ENCODE data around the gene PHLDA2. TPM values are rescaled to one million over a fixed set of nuclear protein-coding genes. Genes with fewer than 3 reads are reported as not detected.
A peak's percentile ranks its signal among the peaks of the same experiment; 100 is the strongest.

The PHLDA2 gene
- total and polyA plus RNA-seq, 9 of the 15 experiments (the other 6 are each of a cell fraction or from before 2014, with no cell fraction given) = 0.43 to 42.4 (median 4.7) TPM

DNA sequence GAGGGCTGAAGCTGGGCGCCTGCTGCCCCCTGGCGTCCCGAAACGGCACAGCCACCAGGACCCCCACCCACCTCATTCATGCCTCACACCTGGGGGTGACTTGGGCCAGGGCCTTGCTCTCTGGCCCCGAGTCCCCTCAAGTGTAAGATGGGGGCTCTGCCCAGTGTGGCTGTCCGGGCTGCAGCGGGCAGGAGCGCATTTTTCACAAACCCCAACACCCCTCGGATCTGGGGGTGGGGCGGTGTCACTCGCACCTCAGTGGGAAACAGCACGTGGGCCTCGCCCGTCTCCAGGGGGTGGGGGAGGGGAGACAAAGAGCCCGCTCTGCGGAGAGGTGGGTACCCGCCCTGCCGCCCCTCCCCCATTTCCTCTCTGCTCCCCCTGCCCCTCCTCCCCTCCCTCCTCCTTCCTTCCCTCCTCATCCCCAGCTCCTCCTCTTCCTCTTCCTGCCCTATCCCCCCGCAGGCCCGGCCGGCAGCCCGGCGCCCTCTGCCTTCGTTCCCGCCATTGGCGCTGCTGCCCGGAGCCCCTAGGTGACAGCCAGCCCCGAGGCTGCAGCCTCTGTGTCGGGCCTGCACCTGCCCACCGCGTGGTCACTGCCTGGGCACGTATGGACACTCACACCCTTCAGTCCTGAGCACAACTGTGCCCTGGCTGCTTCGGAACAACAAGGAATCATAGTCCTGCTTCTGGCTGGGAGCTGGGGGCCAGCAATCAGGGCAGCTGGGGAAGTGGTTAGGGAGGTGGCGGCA lies 36.8 kb downstream of the PHLDA2 start (continued):
- TF ChIP-seq TRIM25 (IDR thresholded peaks at IDR 0.05; ENCODE audit: borderline replicate concordance) (no peak), NFE2L1 (tag; IDR thresholded peaks at IDR 0.05; ENCODE audit: borderline replicate concordance, low read depth) (no peak), ZNF785 (CRISPR knock-in tag; IDR thresholded peaks at IDR 0.05) (no peak), ZNF583 (CRISPR knock-in tag; IDR thresholded peaks at IDR 0.05) (no peak), HNRNPL (IDR thresholded peaks at IDR 0.05; ENCODE audit: low read depth, low read length) (peak; percentile 32; the same call in 1 of the 2 replicates), BRF1 (IDR thresholded peaks at IDR 0.05; ENCODE audit: borderline replicate concordance, extremely low read depth, insufficient read length) (no peak), GABPB2 (CRISPR knock-in tag; conservative IDR thresholded peaks at IDR 0.05) (no peak), TOE1 (IDR thresholded peaks at IDR 0.05; ENCODE audit: borderline replicate concordance) (0 out of 2 replicates have a peak, but pooled peaks have one; percentile 27), TOE1 (CRISPR knock-in tag; IDR thresholded peaks at IDR 0.05; ENCODE audit: borderline replicate concordance, low read depth) (no peak), ZC3H11A (IDR thresholded peaks at IDR 0.05; ENCODE audit: low read depth, low read length) (no peak), ZNF398 (CRISPR knock-in tag; IDR thresholded peaks at IDR 0.05) (no peak), ZBTB8A (IDR thresholded peaks at IDR 0.05; ENCODE audit: partially characterized antibody) (no peak), ZNF143 (CRISPR knock-in tag; IDR thresholded peaks at IDR 0.05) (no peak), ZNF764 (CRISPR knock-in tag; IDR thresholded peaks at IDR 0.05; ENCODE audit: low read depth) (no peak), NUFIP1 (IDR thresholded peaks at IDR 0.05; ENCODE audit: partially characterized antibody) (peak; percentile 42), SP1 (CRISPR knock-in tag; IDR thresholded peaks at IDR 0.05) (peak; percentile 73; the same call in 1 of the 2 replicates), USF2 (CRISPR knock-in tag; IDR thresholded peaks at IDR 0.05) (no peak)
- TF ChIP-seq, protein P1, sequence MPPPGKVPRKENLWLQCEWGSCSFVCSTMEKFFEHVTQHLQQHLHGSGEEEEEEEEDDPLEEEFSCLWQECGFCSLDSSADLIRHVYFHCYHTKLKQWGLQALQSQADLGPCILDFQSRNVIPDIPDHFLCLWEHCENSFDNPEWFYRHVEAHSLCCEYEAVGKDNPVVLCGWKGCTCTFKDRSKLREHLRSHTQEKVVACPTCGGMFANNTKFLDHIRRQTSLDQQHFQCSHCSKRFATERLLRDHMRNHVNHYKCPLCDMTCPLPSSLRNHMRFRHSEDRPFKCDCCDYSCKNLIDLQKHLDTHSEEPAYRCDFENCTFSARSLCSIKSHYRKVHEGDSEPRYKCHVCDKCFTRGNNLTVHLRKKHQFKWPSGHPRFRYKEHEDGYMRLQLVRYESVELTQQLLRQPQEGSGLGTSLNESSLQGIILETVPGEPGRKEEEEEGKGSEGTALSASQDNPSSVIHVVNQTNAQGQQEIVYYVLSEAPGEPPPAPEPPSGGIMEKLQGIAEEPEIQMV (tag; conservative IDR thresholded peaks at IDR 0.05; ENCODE audit: low read depth) = no peak
- TF ChIP-seq, protein P2, sequence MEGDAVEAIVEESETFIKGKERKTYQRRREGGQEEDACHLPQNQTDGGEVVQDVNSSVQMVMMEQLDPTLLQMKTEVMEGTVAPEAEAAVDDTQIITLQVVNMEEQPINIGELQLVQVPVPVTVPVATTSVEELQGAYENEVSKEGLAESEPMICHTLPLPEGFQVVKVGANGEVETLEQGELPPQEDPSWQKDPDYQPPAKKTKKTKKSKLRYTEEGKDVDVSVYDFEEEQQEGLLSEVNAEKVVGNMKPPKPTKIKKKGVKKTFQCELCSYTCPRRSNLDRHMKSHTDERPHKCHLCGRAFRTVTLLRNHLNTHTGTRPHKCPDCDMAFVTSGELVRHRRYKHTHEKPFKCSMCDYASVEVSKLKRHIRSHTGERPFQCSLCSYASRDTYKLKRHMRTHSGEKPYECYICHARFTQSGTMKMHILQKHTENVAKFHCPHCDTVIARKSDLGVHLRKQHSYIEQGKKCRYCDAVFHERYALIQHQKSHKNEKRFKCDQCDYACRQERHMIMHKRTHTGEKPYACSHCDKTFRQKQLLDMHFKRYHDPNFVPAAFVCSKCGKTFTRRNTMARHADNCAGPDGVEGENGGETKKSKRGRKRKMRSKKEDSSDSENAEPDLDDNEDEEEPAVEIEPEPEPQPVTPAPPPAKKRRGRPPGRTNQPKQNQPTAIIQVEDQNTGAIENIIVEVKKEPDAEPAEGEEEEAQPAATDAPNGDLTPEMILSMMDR (IDR thresholded peaks at IDR 0.05 in 2 of 3, conservative IDR thresholded peaks at IDR 0.05 in 1 of 3; ENCODE audit: insufficient read depth in 2 of 3, low read depth in 1 of 3, low read length in 3 of 3) = peak; percentile 88 to 93 (median 93)

Data from K562 (cell line).